Islet of Langerhans (tissue), 1 donor: ENCODE measurements around the gene PRKG1.
A peak's percentile ranks its signal among the peaks of the same experiment; 100 is the strongest.
"Not testable (repeated sequence)": the region's sequence is repeated elsewhere in the genome, so short reads cannot be mapped to it uniquely, and the experiment has no call there.

Experiments
- FAIRE-seq: peaks from one replicate; lab custom pipeline; 2011; peaks lifted over from hg19 to GRCh38; lab: Jason Lieb, UNC

Gene PRKG1

DNA sequence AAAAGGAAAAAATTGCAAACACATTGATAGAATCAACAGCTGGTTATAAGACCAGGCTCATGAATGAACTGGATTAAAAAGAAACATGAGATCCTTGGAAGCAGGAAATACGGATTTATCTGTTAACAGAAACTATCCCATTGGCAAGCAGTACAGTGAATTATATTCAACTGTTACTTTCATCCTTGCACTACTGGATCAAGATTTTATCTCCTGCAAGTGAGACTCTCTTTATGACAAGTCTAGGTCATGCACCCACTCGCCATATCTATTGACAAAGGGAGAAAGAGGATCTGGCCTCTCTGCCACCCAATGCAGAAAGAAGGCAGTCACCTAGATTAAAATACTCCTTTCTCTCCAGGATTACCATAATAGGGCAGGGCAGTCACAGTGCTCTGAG, 583.7 kb downstream of the PRKG1 start:
- FAIRE-seq = no peak

DNA sequence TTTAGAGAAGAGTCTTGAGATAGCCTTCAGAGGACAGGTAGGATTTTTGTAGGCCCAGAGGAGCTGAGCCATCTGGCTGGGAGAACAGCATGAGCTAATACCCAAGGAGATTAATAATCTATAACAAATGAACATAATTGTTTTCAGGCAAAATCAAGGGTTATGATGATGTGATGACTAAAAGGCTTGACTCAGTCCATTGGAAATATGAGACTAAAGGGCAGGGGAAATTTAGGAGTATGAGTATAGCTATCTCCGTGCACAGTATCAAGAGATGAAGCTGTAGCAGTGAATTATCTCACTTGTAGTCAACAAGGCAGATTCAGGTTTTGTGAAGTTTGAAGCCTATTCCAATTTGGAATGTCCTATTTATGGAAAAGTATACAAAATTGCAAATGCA, 585.1 kb downstream of the PRKG1 start:
- FAIRE-seq = no peak

- no peak for FAIRE-seq
Measured at GRCh38 chr10:51663086-51663485, 588.8 kb downstream of the PRKG1 start.

- FAIRE-seq = no peak
Measured at GRCh38 chr10:51666456-51666855, 592.2 kb downstream of the PRKG1 start.

DNA sequence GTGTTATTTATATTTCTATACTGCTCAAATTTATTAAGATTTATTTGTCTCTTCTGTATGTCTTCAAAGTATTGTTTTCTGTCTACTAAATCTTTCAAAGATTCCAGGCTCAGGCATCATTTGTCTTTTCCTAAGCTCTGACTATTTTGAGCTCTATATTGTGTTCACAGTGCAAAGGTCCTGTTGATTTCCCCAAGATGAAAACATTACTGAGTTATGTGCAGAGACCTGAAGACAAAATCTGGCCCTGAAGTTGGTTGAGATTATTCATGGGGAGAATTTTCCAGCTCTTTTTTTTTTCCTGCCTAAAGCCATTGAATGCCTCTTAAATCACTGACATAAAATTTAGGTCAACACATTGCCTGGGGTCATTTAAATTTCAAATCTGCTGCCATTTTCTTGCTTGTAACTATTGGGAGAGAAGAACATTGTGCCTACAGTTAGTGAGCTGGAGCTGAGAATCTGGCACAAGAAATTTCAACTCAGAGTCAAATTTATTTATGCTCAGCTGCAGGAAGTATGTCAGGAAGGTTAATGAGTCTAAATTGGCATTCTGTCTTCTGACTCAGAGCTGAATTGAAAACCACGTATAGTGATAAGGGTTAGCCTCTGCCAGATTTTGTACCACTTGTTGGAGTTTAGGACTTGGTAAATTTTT, 593.5 kb downstream of the PRKG1 start:
- no peak for FAIRE-seq

DNA sequence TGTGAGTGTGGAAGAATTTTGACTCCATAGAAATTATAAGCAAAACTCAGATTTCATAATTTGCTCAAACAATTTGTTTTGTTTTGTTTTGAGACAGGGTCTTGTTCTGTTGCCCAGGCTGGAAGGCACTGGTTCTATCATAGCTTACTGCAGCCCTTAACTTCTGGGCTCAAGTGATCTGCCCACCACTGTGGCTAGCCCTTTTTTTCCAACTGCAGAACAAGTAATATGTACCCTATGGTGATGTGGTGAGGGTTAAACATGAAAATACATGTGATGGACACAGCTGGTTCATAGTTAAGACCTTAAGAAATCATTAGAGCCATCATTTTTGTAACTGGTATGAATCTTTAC, 594.0 kb downstream of the PRKG1 start:
- FAIRE-seq = no peak

- FAIRE-seq = no peak
Measured at GRCh38 chr10:51669041-51669440, 594.8 kb downstream of the PRKG1 start.

- FAIRE-seq = no peak
Measured at GRCh38 chr10:51672039-51672535, 597.8 kb downstream of the PRKG1 start.

DNA sequence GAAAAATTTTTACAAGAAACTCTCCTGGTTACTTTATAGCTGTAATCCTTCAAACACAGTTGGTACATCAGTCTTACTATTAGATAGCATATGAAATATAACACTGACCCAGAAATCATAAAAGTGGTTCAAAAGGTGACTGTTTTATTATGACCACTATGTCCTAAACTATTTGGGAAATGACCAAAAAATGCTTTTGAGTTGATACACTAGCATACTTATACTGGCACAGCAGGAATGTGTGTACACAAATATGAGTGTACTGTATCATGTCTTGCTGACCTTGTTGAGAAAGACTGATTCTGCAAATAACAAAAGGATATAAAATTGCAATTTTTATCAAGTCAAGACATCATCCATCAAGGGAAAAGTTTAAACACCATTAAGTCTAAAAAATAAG, 600.8 kb downstream of the PRKG1 start:
- no peak for FAIRE-seq

DNA sequence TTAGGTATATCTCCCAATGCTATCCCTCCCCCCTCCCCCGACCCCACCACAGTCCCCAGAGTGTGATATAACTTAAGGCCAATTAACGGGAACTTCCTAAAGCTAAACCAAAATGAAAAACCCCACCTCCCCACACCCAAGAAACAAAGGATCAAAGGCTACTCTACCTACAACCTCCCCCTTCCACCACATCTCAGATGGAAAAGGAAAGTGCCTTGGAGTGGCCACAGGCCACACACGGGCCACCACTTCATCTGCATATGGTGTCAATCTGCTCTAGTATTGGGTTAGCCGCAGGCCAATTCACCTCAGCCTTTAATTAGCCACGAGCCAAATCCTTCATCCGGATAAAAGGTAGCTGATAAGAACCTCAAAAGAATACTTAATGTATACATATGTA, 605.6 kb downstream of the PRKG1 start:
- FAIRE-seq = no peak

- FAIRE-seq = no peak
Measured at GRCh38 chr10:51683031-51683691, 608.9 kb downstream of the PRKG1 start.

DNA sequence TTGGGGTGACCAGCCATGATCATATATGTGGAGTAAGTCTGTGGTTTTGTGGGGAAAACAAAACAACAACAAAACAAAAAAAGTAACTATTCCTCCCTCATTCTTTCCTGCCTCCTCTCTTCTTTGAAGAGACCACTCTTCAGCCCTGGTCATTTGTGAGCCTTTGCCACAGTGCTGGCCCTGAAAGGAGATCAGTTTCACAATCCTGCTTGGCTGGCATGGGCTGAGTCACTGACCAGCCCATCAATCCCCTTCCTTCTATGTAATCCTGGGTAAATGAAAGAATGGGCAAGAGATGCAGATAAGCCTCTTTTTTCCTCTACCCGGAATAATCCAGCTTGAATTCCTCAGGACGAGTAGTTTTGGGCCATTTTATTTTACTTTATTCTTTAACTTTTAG, 611.5 kb downstream of the PRKG1 start:
- FAIRE-seq = no peak

- no peak for FAIRE-seq
Measured at GRCh38 chr10:51687296-51687695, 613.0 kb downstream of the PRKG1 start.

GRCh38 chr10:51688826-51689225, 614.5 kb downstream of the PRKG1 start:
- FAIRE-seq = not testable (repeated sequence)

GRCh38 chr10:51689536-51689935, 615.2 kb downstream of the PRKG1 start:
- no peak for FAIRE-seq

DNA sequence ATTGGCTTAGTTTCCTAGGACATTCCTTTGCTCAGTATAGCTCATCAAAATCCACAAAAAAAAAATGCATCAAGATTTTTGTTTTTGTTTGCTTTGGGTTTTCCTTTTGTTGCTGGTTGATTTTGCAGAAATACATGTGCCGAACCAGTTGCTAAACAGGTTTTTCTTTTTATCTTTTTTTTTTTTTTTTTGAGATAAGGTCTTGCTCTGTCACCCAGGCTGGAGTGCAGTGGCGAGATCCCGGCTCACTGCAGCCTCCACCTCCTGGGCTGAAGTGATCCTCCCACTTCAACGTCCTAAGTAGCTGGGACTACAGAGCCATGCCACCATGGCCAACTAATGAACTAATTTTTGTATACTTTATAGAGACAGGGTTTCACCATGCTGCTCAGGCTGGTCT, 616.8 kb downstream of the PRKG1 start:
- no peak for FAIRE-seq

DNA sequence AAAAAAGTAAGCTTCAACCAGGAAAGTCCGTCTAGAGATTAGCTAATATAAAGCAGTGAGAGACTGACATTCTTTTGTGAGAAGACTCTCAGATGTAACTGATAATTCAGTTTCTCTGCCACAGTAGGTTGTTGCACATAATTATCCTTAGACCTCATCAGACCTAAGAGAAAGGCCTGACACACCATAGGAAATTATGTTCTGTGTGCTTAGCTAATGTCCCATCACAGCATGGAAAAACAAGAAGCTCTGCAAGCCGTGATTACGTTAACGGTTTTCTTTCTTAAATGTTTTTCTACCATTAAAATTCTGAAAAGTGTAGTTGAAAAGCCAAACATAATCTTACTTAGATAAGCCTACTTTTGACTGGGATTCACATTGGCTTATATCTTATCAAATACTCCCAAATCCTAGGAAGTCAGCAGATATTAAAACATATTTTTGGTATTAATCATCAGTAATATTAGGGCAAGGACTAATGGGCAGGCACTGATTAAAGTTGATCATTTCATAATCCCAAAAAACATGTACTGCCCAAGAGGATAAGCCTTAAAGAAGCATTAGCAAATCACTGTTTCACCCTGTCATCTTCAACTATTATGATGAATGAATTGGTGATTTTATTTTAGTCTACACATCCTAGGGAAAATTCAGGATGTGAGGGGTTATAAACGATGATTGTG, 619.9 kb downstream of the PRKG1 start:
- no peak for FAIRE-seq

- no peak for FAIRE-seq
Measured at GRCh38 chr10:51696251-51696650, 622.0 kb downstream of the PRKG1 start.

DNA sequence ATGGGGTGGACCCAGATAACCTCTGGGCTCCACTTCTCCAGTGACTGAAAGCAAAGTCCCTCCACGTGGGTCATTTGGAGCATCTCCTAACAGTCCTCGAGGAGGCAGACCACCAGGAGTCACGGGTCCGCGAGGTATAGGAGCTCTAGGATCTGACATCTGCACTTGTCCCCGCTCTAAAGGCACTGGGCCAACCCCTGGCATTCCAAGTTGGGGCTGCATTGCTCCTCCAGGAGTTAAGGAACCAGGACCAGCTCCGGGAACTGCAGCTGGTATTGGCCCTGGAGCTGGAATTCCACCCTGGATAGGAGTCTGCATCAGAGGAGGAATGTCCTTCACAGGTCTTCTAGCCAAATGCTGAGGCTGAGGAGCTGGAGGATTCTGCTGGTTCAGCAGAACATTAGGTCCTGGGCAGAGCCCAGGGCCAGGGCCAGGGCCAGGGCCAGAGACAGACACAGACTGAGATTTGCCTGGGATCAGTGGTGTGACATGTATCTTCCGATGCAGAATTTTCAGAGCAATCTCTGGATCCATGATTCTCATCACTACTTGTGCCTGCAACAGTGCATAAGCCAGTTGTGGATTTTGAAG, 624.3 kb downstream of the PRKG1 start:
- FAIRE-seq = no peak

DNA sequence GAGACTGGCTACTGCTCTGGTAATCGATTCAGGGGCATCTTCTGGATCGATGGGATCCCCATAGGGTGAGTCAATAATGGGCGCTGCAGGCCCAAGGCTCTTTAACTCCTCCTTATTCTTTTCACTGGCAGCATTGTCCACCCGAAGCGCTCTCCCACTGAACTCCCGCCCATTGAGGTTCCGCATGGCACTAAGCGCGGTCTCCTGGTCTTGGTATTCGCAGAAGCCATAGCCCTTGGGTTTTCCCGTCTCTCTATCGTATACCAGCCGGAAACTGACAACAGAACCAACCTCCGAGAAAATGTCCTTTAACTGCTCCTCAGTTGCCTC, 624.8 kb downstream of the PRKG1 start:
- no peak for FAIRE-seq

- peak; percentile 94 for FAIRE-seq
Measured at GRCh38 chr10:51699475-51700227, 625.4 kb downstream of the PRKG1 start, which contains the start of gene CSTF2T. CSTF2T (minus strand) TSS chr10:51699595; CDS start chr10:51699549, 46 bp downstream.

DNA sequence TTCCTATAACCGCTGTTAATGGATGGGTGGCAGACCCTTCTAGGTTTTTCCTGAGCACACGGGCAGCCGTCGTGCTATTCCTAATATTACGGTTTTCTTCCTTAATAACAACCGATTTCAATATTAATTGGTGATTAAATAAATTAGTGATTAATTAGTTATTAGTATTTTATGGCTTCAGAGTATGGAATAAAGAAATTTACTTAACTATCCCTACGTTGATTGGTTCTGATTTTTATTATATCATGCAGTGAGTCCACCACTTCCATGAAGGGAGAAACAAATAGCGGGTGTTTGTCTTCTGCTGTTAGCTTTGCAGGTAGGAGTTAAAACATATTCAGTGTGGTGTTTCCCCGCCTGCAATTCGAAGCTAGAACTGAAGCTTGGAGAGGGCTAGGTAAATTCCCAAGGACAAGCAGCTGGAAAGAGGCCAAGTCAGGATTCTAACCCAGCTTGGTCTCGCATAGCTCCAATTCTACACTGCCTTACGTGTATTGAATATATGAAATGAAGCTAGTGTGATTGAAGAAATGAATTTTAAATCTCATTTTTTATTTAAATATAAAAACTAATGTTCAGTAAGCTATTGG, 626.0 kb downstream of the PRKG1 start:
- no peak for FAIRE-seq
